K562 (cell line): ENCODE measurements around the gene ZNF740. TPM values are rescaled to one million over a fixed set of nuclear protein-coding genes. Genes with fewer than 3 reads are reported as not detected.

Experiments
- CBFB ChIP-seq: sonication (generic); formaldehyde crosslinking; IDR thresholded peaks from 2 replicates; pipeline ENCODE4 v1.4.0; 2020; ENCODE audit warnings: mild to moderate bottlenecking, missing genetic modification reagents
- DIDO1 ChIP-seq: fragments of 450-650 bp; IDR thresholded peaks from 2 replicates; pipeline ENCODE4 v1.6.1; 2016; ENCODE audit warnings: low read depth, missing biosample characterization, missing genetic modification characterization
- ETV6 ChIP-seq, 3 experiments: fragments of 150-350 bp in 1 of 3; sonication (generic) in 1 of 3; formaldehyde crosslinking in 1 of 3; IDR thresholded peaks; 2 replicates each; pipeline versions ENCODE4 v1.6.1 to v1.8.0; 2014 to 2022; ENCODE audit warnings: borderline replicate concordance in 2 of 3, low read depth in 2 of 3, antibody characterized with exemption in 1 of 3, low read length in 1 of 3, mild to moderate bottlenecking in 1 of 3, missing genetic modification reagents in 1 of 3
- FOXA3 ChIP-seq, 2 experiments: fragments of 450-650 bp in 1 of 2; sonication (generic) in 1 of 2; formaldehyde crosslinking; IDR thresholded peaks in 1 of 2; conservative IDR thresholded peaks in 1 of 2; 2 replicates each; pipeline versions ENCODE4 v1.4.0 to v1.8.0; 2020 to 2022; ENCODE audit warnings: mild to moderate bottlenecking in 2 of 2, missing genetic modification reagents in 1 of 2
- IFI16 ChIP-seq: fragments of 250-450 bp; sonication (Bioruptor Pico); IDR thresholded peaks from 2 replicates; pipeline ENCODE4 v2.1.2; 2022; ENCODE audit warnings: mild to moderate bottlenecking, inconsistent platforms
- KLF1 ChIP-seq: fragments of 450-650 bp; IDR thresholded peaks from 2 replicates; pipeline ENCODE4 v1.6.1; 2016; ENCODE audit warnings: missing genetic modification characterization, missing compliant biosample characterization
- MAZ ChIP-seq, 2 experiments: fragments of 450-650 bp in 1 of 2; sonication (generic) in 1 of 2; formaldehyde crosslinking; IDR thresholded peaks in 1 of 2; conservative IDR thresholded peaks in 1 of 2; 2 replicates each; pipeline versions ENCODE4 v1.4.0 to v1.5.0; 2020; ENCODE audit warnings: mild to moderate bottlenecking in 1 of 2, missing genetic modification reagents in 1 of 2
- OTX1 ChIP-seq: fragments of 450-650 bp; formaldehyde crosslinking; IDR thresholded peaks from 2 replicates; pipeline ENCODE4 v1.4.0; 2022; ENCODE audit warnings: mild to moderate bottlenecking
- PHF21A ChIP-seq: fragments of 450-650 bp; IDR thresholded peaks from 2 replicates; pipeline ENCODE4 v1.6.1; 2017; ENCODE audit warnings: low read depth, borderline replicate concordance
- POLR2B ChIP-seq: fragments of 450-650 bp; IDR thresholded peaks from 2 replicates; pipeline ENCODE4 v1.6.1; 2018; ENCODE audit warnings: low read depth; ENCODE audit not compliant: partially characterized antibody
- POLR3G ChIP-seq: IDR thresholded peaks from 2 replicates; pipeline ENCODE4 v1.6.1; 2011; ENCODE audit not compliant: insufficient read length, insufficient replicate concordance; ENCODE audit errors: extremely low read depth
- SETDB1 ChIP-seq: IDR thresholded peaks from one replicate; pipeline ENCODE4 v1.6.1; 2012; ENCODE audit warnings: low read length, control low read depth, inconsistent platforms
- STAG1 ChIP-seq: sonication (generic); formaldehyde crosslinking; IDR thresholded peaks from 2 replicates; pipeline ENCODE4 v1.5.0; 2020; ENCODE audit warnings: missing genetic modification reagents, borderline replicate concordance
- polyA plus RNA-seq, 8 experiments: library from polyadenylated mRNA; depleted of rRNA in 4 of 8; stranded (reverse) in 5 of 8; unstranded in 3 of 8; fragments of >200 nt; fragmentation: Nextera tagmentation in 2 of 8; fragmentation: Illumina TruSeq in 1 of 8; extraction: Ambion mirVana in 2 of 8; extraction: Trizol in 1 of 8; gene quantifications; 2 replicates each; pipeline versions ENCODE4 v1.2.1 to v1.2.3, GENCODE V29; 2011 to 2014; ENCODE audit warnings: inconsistent platforms in 1 of 8, missing spikeins in 1 of 8
- total RNA-seq, 7 experiments: library from RNA; depleted of rRNA in 6 of 7; stranded (reverse); fragments of >200 nt in 6 of 7; fragmentation: Illumina TruSeq in 2 of 7; extraction: Trizol in 2 of 7; gene quantifications; 2 replicates each; pipeline versions ENCODE4 v1.2.1 to v1.2.3, GENCODE V29; 2011 to 2021; ENCODE audit warnings: low replicate concordance in 1 of 7
- TF ChIP-seq, protein P1 (sequence below): sonication (generic); formaldehyde crosslinking; IDR thresholded peaks from 2 replicates; pipeline ENCODE4 v1.8.1; 2023; ENCODE audit warnings: mild to moderate bottlenecking, missing genetic modification reagents
- TF ChIP-seq, protein P2 (sequence below): sonication (generic); formaldehyde crosslinking; IDR thresholded peaks from 2 replicates; pipeline ENCODE4 v1.8.0; 2022; ENCODE audit warnings: mild to moderate bottlenecking, low read depth, missing genetic modification reagents
- TF ChIP-seq, protein P3 (sequence below): IDR thresholded peaks from 2 replicates; pipeline ENCODE4 v1.6.1; 2011; ENCODE audit warnings: borderline replicate concordance, low read depth, mild to moderate bottlenecking, moderate library complexity, low read length; ENCODE audit not compliant: insufficient read depth, poor library complexity, severe bottlenecking
- TF ChIP-seq, protein P4 (sequence below): fragments of 450-650 bp; IDR thresholded peaks from 2 replicates; pipeline ENCODE4 v1.6.1; 2017; ENCODE audit warnings: antibody characterized with exemption, mild to moderate bottlenecking

Gene ZNF740
- total and polyA plus RNA-seq, 9 of the 15 experiments (the other 6 are each of a cell fraction or from before 2014, with no cell fraction given), result 0.57 to 46.4 (median 18.6) TPM

DNA sequence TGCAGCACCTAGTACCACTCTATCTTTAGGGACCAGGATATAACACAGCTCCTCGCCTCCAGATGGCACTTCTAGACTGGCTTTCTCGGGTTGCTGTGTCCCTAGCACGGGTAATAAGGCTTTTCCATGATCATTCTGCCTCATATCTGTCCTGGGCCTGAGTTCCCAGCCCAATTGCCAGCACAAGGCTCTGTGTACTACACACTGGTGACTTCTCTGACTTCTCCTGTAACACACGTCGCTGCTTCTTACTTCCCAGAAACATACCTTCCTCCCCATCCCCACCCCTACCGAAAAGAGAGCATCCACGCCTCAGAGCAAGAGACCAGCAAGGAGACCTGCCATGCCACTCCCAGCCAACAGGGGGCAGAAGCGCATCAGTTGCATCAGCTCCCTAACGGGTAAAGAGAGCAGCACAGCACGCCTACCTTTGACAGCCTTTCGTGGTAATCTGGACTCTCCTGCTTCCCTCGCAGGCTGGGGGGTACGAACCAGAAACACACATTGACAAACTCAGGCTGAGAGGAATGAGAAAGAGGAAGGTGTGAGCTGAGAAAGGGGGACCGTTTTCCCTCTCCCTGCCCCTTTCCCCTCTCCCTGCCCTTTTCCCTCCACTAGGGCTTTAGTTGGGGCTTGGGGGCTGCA, 21.2 kb upstream of the ZNF740 start (continued):
- TF ChIP-seq, protein P1, sequence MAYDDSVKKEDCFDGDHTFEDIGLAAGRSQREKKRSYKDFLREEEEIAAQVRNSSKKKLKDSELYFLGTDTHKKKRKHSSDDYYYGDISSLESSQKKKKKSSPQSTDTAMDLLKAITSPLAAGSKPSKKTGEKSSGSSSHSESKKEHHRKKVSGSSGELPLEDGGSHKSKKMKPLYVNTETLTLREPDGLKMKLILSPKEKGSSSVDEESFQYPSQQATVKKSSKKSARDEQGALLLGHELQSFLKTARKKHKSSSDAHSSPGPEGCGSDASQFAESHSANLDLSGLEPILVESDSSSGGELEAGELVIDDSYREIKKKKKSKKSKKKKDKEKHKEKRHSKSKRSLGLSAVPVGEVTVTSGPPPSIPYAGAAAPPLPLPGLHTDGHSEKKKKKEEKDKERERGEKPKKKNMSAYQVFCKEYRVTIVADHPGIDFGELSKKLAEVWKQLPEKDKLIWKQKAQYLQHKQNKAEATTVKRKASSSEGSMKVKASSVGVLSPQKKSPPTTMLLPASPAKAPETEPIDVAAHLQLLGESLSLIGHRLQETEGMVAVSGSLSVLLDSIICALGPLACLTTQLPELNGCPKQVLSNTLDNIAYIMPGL (CRISPR knock-in tag), result no peak
- no peak for TF ChIP-seq POLR3G
- no peak for TF ChIP-seq FOXA3 (CRISPR knock-in tag; conservative IDR thresholded peaks at IDR 0.05 in 1 of 2, IDR thresholded peaks at IDR 0.05 in 1 of 2)
- TF ChIP-seq KLF1 (tag), result no peak
- TF ChIP-seq DIDO1, result 0 out of 2 replicates have a peak, but pooled peaks have one; percentile 27
- peak; percentile 59; the same call in 1 of the 2 replicates for TF ChIP-seq STAG1 (CRISPR knock-in tag)
- TF ChIP-seq SETDB1, result no peak
- no peak for TF ChIP-seq IFI16
- TF ChIP-seq POLR2B, result peak; percentile 43
- TF ChIP-seq MAZ (CRISPR knock-in tag; conservative IDR thresholded peaks at IDR 0.05 in 1 of 2, IDR thresholded peaks at IDR 0.05 in 1 of 2), result peak; percentile 38 to 85; a peak in 2 of 4 replicates
- 0 out of 2 replicates have a peak, but pooled peaks have one; percentile 34 for TF ChIP-seq OTX1
- 0 out of 2 replicates have a peak, but pooled peaks have one; percentile 33 for TF ChIP-seq PHF21A
- TF ChIP-seq, protein P2, sequence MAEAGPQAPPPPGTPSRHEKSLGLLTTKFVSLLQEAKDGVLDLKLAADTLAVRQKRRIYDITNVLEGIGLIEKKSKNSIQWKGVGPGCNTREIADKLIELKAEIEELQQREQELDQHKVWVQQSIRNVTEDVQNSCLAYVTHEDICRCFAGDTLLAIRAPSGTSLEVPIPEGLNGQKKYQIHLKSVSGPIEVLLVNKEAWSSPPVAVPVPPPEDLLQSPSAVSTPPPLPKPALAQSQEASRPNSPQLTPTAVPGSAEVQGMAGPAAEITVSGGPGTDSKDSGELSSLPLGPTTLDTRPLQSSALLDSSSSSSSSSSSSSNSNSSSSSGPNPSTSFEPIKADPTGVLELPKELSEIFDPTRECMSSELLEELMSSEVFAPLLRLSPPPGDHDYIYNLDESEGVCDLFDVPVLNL (CRISPR knock-in tag), result no peak
- TF ChIP-seq, protein P3, sequence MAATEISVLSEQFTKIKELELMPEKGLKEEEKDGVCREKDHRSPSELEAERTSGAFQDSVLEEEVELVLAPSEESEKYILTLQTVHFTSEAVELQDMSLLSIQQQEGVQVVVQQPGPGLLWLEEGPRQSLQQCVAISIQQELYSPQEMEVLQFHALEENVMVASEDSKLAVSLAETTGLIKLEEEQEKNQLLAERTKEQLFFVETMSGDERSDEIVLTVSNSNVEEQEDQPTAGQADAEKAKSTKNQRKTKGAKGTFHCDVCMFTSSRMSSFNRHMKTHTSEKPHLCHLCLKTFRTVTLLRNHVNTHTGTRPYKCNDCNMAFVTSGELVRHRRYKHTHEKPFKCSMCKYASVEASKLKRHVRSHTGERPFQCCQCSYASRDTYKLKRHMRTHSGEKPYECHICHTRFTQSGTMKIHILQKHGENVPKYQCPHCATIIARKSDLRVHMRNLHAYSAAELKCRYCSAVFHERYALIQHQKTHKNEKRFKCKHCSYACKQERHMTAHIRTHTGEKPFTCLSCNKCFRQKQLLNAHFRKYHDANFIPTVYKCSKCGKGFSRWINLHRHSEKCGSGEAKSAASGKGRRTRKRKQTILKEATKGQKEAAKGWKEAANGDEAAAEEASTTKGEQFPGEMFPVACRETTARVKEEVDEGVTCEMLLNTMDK, result peak; percentile 82
- TF ChIP-seq, protein P4, sequence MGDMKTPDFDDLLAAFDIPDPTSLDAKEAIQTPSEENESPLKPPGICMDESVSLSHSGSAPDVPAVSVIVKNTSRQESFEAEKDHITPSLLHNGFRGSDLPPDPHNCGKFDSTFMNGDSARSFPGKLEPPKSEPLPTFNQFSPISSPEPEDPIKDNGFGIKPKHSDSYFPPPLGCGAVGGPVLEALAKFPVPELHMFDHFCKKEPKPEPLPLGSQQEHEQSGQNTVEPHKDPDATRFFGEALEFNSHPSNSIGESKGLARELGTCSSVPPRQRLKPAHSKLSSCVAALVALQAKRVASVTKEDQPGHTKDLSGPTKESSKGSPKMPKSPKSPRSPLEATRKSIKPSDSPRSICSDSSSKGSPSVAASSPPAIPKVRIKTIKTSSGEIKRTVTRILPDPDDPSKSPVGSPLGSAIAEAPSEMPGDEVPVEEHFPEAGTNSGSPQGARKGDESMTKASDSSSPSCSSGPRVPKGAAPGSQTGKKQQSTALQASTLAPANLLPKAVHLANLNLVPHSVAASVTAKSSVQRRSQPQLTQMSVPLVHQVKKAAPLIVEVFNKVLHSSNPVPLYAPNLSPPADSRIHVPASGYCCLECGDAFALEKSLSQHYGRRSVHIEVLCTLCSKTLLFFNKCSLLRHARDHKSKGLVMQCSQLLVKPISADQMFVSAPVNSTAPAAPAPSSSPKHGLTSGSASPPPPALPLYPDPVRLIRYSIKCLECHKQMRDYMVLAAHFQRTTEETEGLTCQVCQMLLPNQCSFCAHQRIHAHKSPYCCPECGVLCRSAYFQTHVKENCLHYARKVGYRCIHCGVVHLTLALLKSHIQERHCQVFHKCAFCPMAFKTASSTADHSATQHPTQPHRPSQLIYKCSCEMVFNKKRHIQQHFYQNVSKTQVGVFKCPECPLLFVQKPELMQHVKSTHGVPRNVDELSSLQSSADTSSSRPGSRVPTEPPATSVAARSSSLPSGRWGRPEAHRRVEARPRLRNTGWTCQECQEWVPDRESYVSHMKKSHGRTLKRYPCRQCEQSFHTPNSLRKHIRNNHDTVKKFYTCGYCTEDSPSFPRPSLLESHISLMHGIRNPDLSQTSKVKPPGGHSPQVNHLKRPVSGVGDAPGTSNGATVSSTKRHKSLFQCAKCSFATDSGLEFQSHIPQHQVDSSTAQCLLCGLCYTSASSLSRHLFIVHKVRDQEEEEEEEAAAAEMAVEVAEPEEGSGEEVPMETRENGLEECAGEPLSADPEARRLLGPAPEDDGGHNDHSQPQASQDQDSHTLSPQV, result peak; percentile 76
- 0 out of 4 replicates have a peak, but pooled peaks of 1 of the 2 experiments have one; percentile 24 for TF ChIP-seq ETV6 (IDR thresholded peaks at IDR 0.05; ENCODE audit: borderline replicate concordance in 1 of 2, low read depth in 2 of 2, low read length in 1 of 2)
- no peak for TF ChIP-seq ETV6 (CRISPR knock-in tag; IDR thresholded peaks at IDR 0.05; ENCODE audit: borderline replicate concordance)
- no peak for TF ChIP-seq CBFB (CRISPR knock-in tag)
